G401.6 (cell line): ENCODE data around the gene TOM1.

ENCODE experiments used
- FAIRE-seq: peaks from 2 replicates; lab custom pipeline; 2012; peaks lifted over from hg19 to GRCh38; lab: Jason Lieb, UNC

Gene TOM1

DNA sequence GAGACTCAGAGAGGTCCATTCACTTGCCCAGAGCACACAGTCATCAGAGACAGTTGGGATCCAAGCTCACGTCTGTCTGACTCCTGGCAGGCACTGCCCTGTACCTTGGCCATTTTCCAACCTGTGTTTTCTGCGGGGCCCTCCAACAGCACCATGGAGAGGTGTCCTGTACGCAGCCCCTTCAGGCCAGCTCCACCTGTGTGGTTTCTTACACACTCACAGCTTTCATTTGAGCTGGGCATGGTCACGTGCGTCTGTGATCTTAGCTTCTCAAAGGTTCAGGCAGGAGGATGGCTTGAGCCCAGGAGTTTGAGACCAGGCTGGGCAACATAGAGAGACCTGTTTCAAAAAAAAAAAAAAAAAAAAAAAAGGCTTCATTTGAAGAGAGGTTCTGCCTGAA lies 24.4 kb downstream of the TOM1 start:
- no peak for FAIRE-seq

DNA sequence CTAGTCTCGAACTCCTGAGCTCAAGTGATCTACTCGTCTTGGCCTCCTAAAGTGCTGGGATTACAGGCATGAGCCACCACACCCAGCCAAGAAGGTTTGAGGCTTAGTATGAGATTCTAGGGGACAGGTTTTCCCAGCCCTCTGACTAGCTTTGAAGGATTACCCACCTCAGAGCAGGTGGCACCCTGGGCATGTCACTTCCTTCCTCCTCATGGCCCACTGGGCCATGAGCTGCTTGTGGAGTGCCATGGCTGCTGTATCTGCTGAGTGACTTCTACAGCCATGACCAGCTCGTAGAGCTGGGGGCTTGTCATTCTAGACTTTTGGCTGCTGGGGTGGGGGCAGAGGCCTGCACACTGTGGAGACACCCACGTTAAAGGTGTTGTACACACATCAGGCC lies 25.1 kb downstream of the TOM1 start:
- no peak for FAIRE-seq

DNA sequence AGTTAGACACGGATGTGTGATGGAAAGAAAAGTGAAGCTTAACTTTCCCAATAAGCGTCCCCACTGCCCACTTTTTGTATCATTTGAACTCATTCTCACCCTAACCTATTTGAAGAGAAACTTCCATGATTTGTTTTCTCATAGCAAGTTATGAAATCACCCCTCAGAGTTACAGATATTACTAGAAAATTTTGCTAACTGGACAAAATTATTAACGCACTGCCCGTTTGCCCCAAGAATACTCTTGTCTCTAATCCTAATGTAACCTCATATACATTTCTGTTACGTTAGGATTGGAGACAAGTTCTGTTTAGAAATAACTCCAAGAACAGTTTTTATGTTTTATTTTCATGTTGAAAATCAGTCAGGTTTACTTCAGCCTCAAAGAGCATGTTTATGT lies 25.5 kb downstream of the TOM1 start:
- FAIRE-seq = no peak

DNA sequence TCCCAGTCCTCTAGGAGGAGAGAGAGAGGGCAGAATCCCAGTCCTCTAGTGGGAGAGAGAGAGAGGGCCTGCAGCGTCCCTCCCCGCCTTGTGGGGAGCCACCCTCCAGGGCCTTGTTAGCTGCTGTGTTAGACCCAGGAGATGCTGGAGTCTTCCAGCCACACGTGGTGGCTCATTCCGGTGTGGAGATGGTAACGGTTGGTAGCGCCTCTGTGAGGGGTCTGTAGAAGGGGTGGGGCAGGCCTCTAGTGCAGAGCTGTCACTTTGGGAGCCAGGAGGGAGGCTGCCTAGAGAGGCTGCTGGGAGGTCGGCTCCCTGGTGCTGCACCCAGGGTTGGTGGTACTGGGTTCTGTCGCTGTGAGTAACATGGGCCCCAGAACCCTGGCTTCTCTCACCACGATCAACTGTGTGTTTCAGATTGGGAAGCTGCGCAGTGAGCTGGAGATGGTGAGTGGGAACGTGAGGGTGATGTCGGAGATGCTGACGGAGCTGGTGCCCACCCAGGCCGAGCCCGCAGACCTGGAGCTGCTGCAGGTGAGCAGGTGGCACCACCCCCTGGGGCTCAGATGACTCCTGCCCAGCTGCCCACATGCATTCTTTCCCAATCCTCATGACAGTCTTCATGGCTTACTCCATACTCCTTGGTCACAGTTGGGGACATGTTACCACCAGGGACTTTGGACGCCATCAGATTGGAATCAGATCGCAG lies 27.3 kb downstream of the TOM1 start:
- no peak for FAIRE-seq

DNA sequence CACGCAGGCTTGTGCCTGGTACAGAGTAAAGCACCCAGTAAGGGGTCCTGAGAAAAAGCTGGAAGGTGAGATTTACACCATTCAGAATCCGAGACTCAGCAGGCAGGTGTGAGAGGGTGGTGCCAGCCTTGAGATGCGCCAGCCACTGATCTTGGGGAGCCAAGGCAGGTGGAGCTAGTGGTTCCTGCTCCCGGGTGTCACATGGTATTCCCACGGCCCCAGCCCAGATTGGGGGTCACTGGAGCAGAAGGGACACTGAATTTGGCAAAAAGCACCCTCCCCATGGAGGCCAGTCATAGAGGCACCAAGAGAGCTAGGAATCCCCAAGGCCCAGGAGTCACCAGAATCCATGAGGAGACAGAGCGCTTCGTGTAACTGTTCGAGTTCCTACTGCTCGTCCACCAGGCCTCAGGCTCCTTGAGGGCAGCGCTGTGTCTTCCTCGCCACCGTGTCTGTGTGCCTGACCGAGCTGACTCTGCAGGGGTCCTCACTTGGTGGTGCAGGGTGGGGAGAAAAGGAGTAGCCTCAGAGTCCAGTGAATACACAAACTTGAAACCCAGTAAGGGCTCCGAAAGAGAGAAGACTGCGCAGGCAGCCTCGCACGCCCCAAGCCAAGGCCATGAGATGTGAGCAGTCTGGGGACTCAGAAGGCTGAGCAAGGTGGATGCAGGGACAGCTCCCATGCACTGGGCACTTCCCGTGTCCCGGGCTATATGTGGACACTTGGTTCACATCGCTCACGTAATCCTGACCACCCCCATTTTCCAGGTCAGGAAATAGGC lies 28.2 kb downstream of the TOM1 start:
- no peak for FAIRE-seq

DNA sequence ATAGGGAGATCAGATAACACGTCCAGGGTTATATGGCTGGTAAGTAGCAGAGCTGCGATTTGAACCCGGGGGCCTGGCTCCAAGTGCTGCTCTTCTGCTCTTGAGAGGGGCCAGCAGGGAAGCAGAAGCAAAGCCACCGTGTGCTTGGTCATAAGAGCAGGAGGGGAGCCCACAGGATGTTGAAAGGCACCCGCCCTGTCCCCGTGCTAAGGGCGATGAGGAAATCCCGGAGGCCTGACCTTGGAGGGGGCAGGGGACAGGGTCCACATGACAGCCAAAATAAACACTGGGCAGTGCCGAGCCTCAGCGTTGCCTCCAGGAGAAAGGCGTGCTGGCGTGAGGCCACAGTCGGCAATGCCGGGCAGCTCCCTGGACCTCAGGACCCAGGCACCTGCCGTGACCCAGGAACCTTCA lies 28.8 kb downstream of the TOM1 start:
- FAIRE-seq = no peak

DNA sequence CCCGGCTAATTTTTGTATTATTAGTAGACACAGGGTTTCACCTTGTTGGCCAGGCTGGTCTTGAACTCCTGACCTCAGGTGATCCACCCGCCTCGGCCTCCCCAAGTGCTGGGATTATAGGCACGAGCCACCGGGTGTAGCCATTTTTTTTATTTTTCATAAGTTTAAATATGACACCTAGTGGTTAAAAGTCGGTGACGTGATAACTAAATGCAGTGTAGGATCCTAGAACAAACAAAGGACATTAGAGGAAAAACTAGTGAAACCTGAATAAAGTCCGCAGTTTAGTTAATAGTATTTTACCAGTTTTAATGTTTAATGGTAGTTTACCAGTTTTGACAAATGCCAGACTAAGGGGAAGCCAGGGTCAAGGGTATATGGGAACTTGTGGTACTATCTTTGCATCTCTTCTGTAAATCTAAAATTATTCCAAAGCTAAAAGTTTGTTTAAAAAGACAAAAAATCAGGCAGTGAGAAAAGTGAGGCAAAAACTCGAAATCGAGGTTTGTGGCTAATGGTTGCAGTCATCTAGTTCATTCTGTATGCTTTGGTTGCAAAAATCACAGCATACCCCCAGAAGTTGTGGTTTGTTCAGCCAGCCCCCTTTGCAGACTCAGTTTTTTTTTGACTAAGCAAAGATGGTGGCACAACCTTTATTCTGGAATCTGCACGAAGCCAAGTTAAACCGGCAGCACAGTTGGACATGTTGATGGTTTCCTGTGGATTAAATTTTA lies 29.6 kb downstream of the TOM1 start:
- no peak for FAIRE-seq

DNA sequence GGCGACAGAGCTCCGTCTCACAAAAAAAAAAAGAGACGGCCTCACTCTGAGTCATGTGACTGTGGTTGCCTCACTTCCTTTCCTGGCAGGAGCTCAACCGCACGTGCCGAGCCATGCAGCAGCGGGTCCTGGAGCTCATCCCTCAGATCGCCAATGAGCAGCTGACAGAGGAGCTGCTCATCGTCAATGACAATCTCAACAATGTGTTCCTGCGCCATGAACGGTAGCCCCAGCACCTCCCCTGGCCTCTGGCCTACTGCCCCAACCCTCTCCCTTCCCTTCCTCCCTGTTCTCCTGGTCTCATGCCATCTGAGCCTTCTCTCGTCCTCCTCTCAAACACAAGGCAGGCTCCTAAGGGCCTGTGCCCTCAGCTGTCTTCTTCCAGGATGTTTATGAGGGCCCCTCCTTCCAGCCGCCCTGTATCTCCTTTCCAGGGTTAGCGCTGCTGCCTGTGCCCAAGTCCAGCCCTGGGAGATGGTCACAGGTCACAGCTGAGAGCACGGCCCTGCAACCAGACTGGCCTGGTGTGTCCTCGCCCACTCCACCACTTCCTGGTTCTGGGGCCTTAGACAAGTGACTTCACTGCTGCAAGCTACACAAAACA lies 30.7 kb downstream of the TOM1 start:
- no peak for FAIRE-seq

DNA sequence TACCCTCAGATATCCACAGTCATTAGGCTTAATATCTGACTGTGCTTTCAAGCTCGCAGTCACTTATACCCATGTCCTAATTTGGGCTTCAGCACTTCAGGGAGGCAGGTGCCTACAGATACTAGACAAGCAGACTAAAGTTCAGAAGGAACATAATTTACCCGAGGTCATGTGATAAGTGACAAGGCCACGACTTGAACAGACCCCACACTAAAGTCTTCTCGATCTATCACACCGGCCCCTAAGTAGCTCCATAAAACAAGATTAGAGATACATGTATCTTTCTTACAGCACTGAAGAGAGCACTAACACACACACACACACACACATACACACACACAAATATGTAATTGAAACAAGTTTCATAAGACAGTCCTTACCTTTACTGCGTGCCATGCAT lies 32.6 kb downstream of the TOM1 start:
- no peak for FAIRE-seq

DNA sequence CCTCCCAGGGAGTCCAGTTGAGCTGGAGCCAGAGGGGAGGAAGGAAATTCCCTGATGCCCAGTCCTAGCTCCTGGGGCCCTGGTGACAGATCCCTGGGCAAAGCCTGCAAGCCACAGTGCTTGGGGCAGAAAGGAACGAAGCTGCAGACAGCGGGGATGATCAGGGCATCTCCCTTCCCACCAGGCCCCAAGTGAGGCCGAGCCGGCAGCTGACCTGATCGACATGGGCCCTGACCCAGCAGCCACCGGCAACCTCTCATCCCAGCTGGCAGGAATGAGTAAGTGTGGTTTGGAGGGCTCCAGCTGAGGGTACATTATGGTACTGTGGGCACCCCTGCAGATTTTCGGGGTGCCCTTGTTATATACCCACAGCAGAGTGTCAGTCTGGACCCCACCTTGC lies 33.5 kb downstream of the TOM1 start:
- no peak for FAIRE-seq

DNA sequence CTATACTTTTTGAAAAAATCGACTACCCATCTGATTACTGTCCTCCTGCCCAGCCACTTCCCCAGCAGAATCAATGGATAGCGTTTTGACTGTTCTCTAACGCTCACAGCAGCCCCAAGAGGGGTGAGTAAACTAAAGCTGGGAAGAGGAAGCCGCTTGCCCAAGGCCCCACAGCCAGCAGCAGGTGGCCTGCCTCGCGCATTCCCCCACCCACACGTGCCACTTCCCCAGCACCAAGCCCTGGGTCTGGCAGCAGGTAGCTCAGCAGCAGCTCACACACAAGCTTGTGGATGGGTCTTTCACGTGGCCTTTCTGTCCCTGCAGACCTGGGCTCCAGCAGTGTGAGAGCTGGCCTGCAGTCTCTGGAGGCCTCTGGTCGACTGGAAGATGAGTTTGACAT lies 34.3 kb downstream of the TOM1 start:
- FAIRE-seq = no peak

DNA sequence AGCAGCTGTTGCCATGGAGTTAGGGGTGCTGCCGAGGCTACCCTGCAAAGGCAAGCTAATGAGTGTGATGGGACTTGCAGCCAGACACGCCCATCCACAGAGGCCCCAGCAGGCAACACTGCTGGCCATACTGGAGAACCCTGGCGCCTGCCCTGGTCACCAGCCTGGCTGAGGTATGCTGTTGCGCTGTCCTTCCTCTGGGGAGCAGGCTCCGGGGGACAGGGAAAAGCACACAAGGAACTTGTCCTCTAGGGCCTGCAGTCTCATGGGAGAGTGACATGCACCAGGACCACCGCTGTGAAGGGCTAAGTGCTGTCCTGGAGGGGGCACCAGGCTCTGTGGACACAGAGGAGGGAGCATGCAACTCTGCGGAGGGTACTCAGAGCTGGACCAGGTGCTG lies 35.8 kb downstream of the TOM1 start:
- no peak for FAIRE-seq

DNA sequence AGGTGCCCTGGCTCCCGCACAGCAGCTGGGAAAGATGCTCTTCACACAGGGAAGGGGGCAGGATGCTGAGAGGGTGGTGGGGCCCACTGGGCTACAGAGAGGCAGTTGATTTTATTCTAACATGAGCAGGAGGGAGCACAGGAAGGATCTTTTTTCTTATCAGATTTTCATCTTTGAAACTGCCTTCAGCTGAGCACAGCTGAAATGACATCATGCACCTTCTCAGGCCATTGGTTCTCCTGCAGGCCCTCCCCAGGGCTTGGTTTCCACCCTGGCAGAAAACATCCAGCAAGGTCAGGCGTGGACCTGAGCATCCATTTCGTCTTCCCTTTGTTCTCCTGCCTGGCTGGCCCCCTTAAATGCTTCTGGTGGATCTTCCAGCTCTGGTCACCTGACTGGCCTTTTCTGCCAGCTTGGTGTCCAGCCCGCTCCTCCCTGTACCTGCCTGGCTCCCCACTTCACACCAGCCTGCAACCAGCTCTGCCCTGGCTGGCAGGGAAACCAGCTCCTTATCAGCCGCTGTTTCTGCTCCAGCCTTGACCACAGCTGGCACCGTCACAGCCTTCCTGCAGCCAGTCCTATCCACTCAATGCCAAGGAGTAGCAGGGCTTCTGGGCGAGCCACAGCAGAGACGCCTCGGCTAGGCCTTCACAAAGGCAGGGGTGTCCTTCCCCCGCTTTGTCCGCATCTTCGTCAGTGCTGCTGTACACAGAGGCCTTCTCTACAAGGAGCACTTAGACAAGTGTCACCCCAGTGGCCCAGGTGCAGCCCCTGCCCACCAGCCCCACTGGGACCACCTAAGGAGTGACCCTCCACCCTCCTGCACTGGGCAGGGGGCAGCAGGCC lies 36.5 kb downstream of the TOM1 start:
- FAIRE-seq = no peak

DNA sequence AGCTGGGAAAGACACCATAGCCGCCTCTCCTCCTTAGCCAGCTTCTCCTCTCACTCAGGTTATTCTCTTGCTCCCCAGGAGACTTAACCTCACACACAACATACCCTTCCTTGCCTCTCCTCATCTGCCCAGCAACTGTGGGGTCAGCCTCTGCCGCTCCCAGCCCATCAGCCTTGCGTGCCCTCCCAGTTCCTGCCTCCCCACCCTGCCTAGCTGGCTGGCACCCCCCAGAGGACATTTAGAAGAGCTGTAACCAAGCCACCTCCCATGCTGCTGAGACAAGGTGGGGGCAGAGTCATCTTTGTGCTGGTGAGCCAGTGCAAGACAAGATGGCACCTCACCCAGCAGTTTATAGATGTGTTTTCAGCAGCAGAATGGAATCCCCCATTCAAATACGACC lies 38.2 kb downstream of the TOM1 start:
- FAIRE-seq = no peak

DNA sequence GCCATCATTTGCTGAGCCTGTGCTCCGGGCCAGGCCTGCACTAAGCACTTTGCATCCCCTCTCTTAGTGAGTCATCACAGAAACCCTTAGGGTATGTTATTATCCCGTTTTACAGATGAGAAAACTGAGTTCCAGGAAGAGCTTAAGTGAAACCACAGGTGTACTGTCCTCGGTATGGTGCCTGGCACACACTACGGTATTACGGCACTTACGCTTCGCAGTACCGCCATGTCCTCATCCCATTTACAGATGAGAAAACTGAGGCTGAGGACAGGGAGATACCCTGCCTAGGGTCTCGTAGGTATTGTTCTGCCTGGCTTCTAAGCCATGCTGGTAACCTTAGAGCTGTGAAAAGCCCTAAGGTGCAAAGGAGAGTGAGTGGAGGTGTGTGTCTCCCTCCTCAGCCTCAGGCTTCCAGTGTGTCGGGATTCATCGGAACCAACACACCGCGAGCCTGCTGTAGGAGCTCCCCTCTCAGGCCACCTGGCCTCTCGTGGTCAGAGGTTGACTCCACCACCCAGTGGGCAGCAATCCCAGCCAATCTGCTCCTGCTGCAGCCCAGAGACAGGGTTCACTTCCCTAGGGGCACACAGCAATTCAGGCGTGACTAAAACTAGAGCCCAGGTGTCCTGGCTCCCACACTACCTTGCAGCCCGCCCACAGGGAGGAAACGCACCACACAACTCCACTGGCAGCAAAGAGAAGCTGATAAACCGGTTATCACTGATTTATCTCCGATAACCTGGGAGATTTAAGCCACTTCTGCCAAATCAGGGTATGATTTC lies 41.6 kb downstream of the TOM1 start:
- FAIRE-seq = no peak

DNA sequence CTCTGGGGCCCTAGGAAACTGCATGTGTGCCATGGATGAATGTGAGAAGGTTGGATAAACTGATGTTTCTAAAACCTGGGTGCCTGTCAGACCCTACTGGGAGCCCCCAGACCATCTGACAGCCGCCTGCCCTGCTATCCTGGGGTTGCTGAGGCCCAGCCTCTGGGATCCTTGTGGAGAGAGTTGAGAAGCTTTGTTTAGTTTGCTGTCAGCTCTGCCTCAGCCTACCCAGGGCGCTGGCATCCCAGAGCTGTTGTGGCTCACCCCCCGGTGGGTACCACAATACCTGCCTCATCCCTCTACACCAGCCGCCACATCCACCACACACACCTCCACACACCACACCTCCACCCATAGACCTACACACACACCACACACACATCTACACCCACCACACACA lies 42.7 kb downstream of the TOM1 start:
- no peak for FAIRE-seq

DNA sequence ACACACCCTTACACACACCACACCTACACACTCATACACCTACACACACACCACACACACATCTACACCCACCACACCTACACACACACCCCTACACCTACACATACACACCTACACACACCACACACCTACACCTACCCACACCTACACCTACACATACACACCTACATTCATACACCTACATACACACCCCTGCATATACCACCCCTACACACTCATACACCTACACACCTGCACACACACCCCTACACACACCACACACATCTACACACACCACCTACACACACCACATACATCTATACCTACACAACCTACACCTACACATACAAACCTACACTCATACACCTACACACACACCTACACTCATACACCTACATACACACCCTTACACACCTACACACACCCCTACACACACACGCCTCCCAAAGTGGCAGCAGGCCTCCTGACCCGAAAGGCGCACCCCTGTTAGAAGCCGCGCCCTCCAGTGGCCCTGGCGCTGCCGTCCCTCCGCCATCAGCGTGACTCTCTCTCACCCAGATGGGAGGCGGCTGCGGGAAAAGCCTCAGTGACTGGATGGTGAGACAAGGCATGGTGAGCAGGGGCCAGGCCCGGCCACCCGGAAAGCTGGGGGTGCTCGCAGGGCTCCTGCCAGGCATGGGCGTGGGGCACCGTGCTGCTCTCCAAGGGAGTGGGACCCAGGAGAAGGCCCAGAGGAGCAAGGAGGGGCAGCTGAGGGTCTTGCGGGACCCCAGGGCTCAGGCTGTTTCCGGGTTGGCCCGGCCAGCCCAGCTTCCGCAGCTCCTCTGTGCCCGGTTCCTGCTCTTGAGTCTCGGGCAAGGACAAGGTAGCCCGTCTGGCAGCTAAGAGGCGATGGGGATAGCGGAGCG lies 44.2 kb downstream of the TOM1 start:
- FAIRE-seq = no peak

DNA sequence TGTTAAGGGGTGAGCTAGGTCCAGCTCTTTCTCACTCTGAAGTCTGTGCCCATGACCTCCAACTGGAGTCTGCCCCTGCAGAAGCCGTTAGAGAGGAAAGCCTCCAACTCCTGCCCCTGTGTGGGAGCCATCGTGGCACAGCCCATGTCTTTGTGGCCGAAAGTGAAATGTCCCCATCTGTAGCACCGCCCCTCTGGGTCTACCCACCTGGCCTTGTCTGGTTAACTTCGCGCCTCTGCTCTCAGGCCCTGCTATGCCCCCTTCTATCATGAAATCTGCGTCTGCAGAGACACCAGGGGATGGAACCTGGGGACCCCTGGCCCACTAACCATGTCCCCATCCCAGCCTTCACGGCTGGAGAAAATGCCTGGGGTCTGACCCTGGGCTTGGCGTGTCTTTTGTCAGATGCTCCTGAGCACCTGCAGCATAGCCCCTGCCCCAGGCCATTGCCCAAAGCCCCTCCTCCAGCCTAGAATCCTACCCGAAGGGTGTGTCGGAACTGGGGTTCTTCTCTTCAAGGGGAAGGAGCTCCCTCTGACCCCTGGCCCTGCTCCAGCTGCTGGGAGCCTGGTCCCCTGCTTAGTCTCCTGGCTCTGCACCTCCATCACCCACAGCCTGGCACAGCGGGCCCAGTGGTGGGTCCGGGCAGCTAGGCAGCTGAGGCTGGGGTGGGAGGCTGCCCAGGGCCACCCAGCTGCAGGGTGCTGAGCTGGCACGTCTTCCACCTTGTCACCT lies 45.4 kb downstream of the TOM1 start:
- FAIRE-seq = no peak

DNA sequence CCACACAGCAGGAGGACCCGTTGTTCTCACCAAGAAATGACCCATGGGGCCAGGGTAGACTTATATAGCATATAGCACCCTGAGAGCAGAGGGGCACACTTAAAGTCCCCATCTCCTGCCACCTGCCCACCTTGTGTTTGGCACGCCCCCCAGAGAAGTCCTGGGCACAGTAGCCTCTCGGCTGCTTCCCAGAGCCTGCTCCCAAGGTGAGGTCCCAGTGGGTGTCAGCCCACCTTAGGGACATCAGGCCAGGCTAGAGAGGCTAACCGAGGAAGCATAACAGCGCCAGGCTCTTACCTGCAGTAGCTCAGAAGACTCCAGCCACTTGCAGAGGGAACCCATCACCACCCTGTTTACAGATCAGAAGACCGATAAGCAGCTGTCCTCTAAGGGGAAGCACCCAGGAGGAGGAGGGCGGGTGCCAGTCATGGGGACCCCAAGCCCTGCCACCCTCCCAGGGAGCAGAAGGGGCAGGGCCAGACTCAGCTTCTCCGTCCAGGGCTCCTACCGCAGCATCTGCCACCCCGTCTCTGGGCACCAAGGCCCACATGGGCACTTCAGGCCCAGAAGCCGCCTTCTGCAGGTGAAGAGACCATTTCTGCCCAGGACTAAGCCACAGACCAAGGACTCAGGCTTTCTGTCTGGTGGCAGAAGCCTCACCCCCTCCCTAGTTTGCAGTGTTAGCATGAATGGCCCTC lies 46.3 kb downstream of the TOM1 start:
- FAIRE-seq = no peak
